ENCODE data around the gene CYLD. TPM values are rescaled to one million over a fixed set of nuclear protein-coding genes. Genes with fewer than 3 reads are reported as not detected.

CYLD gene
- total RNA-seq, 4 donors from 2014 or later, result 31.1 to 77.6 (median 50.2) TPM

GRCh38 chr16:50712560-50712898 is 29.4 kb upstream of the CYLD start:
- H3K4me3 ChIP-seq, result no peak overlapping the region
- peaks cover 13% of the 10 kb centered on the region for H3K4me1 ChIP-seq
- TF ChIP-seq POLR2A (IDR thresholded peaks at IDR 0.05) (no peak), EP300 (IDR thresholded peaks at IDR 0.05) (no peak), POLR2AphosphoS5 (IDR thresholded peaks at IDR 0.05) (no peak), CTCF (IDR thresholded peaks at IDR 0.05) (no peak)
- H3K27me3 ChIP-seq, result no peaks in the 10 kb centered on the region
- H3K36me3 ChIP-seq, result peaks cover 4% of the 10 kb centered on the region
- WGBS, result 87% methylated on average over 3 of the region's 3 CpGs
- DNase-seq (ENCODE audit: low spot score in 2 of 2), result no peak
- H3K27ac ChIP-seq, result no peak overlapping the region
- no peaks in the 10 kb centered on the region for H3K9me3 ChIP-seq

GRCh38 chr16:50712956-50713355 is 28.9 kb upstream of the CYLD start:
- no peak overlapping the region for H3K27ac ChIP-seq
- 90% methylated on average over 2 of the region's 4 CpGs for WGBS
- H3K36me3 ChIP-seq, result peaks cover 4% of the 10 kb centered on the region
- H3K4me3 ChIP-seq, result no peak overlapping the region
- TF ChIP-seq CTCF (IDR thresholded peaks at IDR 0.05), result no peak
- no peak for TF ChIP-seq POLR2A (IDR thresholded peaks at IDR 0.05)
- no peak for TF ChIP-seq POLR2AphosphoS5 (IDR thresholded peaks at IDR 0.05)
- no peak for TF ChIP-seq EP300 (IDR thresholded peaks at IDR 0.05)
- no peaks in the 10 kb centered on the region for H3K9me3 ChIP-seq
- no peak for DNase-seq (ENCODE audit: low spot score in 2 of 2)
- no peaks in the 10 kb centered on the region for H3K27me3 ChIP-seq
- peaks cover 13% of the 10 kb centered on the region for H3K4me1 ChIP-seq

- Histone ChIP-seq H3K36me3 (no peaks in the 10 kb centered on the region), H3K27ac (no peak overlapping the region), H3K27me3 (no peaks in the 10 kb centered on the region), H3K9me3 (no peaks in the 10 kb centered on the region), H3K4me1 (peaks cover 33% of the 10 kb centered on the region), H3K4me3 (no peak overlapping the region)
- DNase-seq (ENCODE audit: low spot score in 2 of 2), result no peak
- TF ChIP-seq POLR2AphosphoS5 (IDR thresholded peaks at IDR 0.05) (no peak), EP300 (IDR thresholded peaks at IDR 0.05) (no peak), CTCF (IDR thresholded peaks at IDR 0.05) (no peak), POLR2A (IDR thresholded peaks at IDR 0.05) (no peak)
- 88% methylated on average over 4 of the region's 4 CpGs for WGBS
These were observed 24.8 kb upstream of the CYLD start for GRCh38 chr16:50717091-50717490.

- TF ChIP-seq EP300 (IDR thresholded peaks at IDR 0.05) (no peak), POLR2AphosphoS5 (IDR thresholded peaks at IDR 0.05) (no peak), POLR2A (IDR thresholded peaks at IDR 0.05) (no peak), CTCF (IDR thresholded peaks at IDR 0.05) (no peak)
- 95% methylated on average over 5 of the region's 5 CpGs for WGBS
These were observed 24.4 kb upstream of the CYLD start for GRCh38 chr16:50717494-50717893.

GRCh38 chr16:50718061-50718760 is 23.7 kb upstream of the CYLD start:
- no peak for DNase-seq (ENCODE audit: low spot score in 2 of 2)
- Histone ChIP-seq H3K4me1 (peaks cover 33% of the 10 kb centered on the region), H3K36me3 (no peaks in the 10 kb centered on the region), H3K9me3 (no peaks in the 10 kb centered on the region), H3K27me3 (no peaks in the 10 kb centered on the region), H3K27ac (peak overlapping the region; percentile 87), H3K4me3 (no peak overlapping the region)
- 75% methylated on average over 16 of the region's 16 CpGs for WGBS
- no peak for TF ChIP-seq CTCF (IDR thresholded peaks at IDR 0.05)
- no peak for TF ChIP-seq POLR2AphosphoS5 (IDR thresholded peaks at IDR 0.05)
- no peak for TF ChIP-seq EP300 (IDR thresholded peaks at IDR 0.05)
- no peak for TF ChIP-seq POLR2A (IDR thresholded peaks at IDR 0.05)

More at GRCh38 chr16:50717494-50717893, 24.4 kb upstream of the CYLD start:
- Histone ChIP-seq H3K27me3 (no peaks in the 10 kb centered on the region), H3K9me3 (no peaks in the 10 kb centered on the region), H3K27ac (no peak overlapping the region), H3K36me3 (no peaks in the 10 kb centered on the region), H3K4me3 (no peak overlapping the region), H3K4me1 (peaks cover 33% of the 10 kb centered on the region)
- DNase-seq (ENCODE audit: low spot score in 2 of 2), result no peak

Measured in suprapubic skin (tissue), 4 donors.